Type B pancreatic cell (in vitro differentiated cells): Measurements from ENCODE around the gene PLCB2. TPM values are rescaled to one million over a fixed set of nuclear protein-coding genes. Genes with fewer than 3 reads are reported as not detected.
A peak's percentile ranks its signal among the peaks of the same experiment; 100 is the strongest.

Source experiments
- DNase-seq: peaks from one replicate; pipeline ENCODE4 v3.0.0; 2021; ENCODE audit warnings: mixed read lengths; ENCODE audit not compliant: unreplicated experiment; ENCODE audit errors: extremely low spot score
- H3K27ac Mint-ChIP-seq: 2 replicates; pipeline ENCODE4 v1.8.0; 2021; ENCODE audit warnings: mild to moderate bottlenecking, mixed read lengths
- H3K27me3 Mint-ChIP-seq: 2 replicates; pipeline ENCODE4 v1.8.0; 2021; ENCODE audit warnings: mixed read lengths
- H3K36me3 Mint-ChIP-seq: 2 replicates; pipeline ENCODE4 v1.8.0; 2021; ENCODE audit warnings: mixed read lengths
- H3K4me1 Mint-ChIP-seq: one replicate; pipeline ENCODE4 v1.8.0; 2021; ENCODE audit warnings: mixed read lengths; ENCODE audit not compliant: unreplicated experiment
- H3K4me3 Mint-ChIP-seq: 2 replicates; pipeline ENCODE4 v1.8.0; 2021; ENCODE audit warnings: mild to moderate bottlenecking, mixed read lengths
- H3K9me3 Mint-ChIP-seq: 2 replicates; pipeline ENCODE4 v1.8.0; 2021; ENCODE audit warnings: mixed read lengths
- CTCF ChIP-seq: fragments of 200-600 bp; sonication (generic); conservative IDR thresholded peaks from 2 replicates; pipeline ENCODE4 v1.5.0; 2021; ENCODE audit warnings: antibody characterized with exemption, mild to moderate bottlenecking
- total RNA-seq: library from RNA; stranded (reverse); gene quantifications from 2 replicates; pipeline ENCODE4 v1.2.1, GENCODE V29; 2021; ENCODE audit warnings: low replicate concordance

The PLCB2 gene
- total RNA-seq, 1 donor from 2014 or later, result 5.8 TPM

GRCh38 chr15:40258544-40258943 lies 49.2 kb downstream of the PLCB2 start:
- TF ChIP-seq CTCF, result no peak
- peaks cover 17% of the 10 kb centered on the region for H3K4me1 Mint-ChIP-seq
- H3K9me3 Mint-ChIP-seq, result no peaks in the 10 kb centered on the region
- no peak overlapping the region for H3K27ac Mint-ChIP-seq
- no peaks in the 10 kb centered on the region for H3K36me3 Mint-ChIP-seq
- no peak for DNase-seq
- no peak overlapping the region for H3K4me3 Mint-ChIP-seq
- peaks cover 15% of the 10 kb centered on the region for H3K27me3 Mint-ChIP-seq

- Mint-ChIP-seq H3K4me1 (peaks cover 20% of the 10 kb centered on the region), H3K4me3 (no peak overlapping the region), H3K36me3 (no peaks in the 10 kb centered on the region), H3K9me3 (no peaks in the 10 kb centered on the region), H3K27me3 (peaks cover 22% of the 10 kb centered on the region), H3K27ac (no peak overlapping the region)
- TF ChIP-seq CTCF, result no peak
- no peak for DNase-seq
Measured at GRCh38 chr15:40257656-40258450, 49.9 kb downstream of the PLCB2 start.

GRCh38 chr15:40256638-40257235 lies 51.0 kb downstream of the PLCB2 start:
- Mint-ChIP-seq H3K27ac (no peak overlapping the region), H3K4me1 (peaks cover 21% of the 10 kb centered on the region), H3K36me3 (no peaks in the 10 kb centered on the region), H3K4me3 (no peak overlapping the region), H3K27me3 (peaks cover 26% of the 10 kb centered on the region), H3K9me3 (no peaks in the 10 kb centered on the region)
- no peak for TF ChIP-seq CTCF
- no peak for DNase-seq

- Mint-ChIP-seq H3K9me3 (no peaks in the 10 kb centered on the region), H3K27ac (no peak overlapping the region), H3K4me3 (no peak overlapping the region), H3K27me3 (peaks cover 40% of the 10 kb centered on the region), H3K36me3 (no peaks in the 10 kb centered on the region), H3K4me1 (peaks cover 21% of the 10 kb centered on the region)
- DNase-seq, result no peak
- TF ChIP-seq CTCF, result no peak
Measured at GRCh38 chr15:40255033-40255432, 52.7 kb downstream of the PLCB2 start.

GRCh38 chr15:40254452-40254851 lies 53.3 kb downstream of the PLCB2 start:
- Mint-ChIP-seq H3K4me3 (peak overlapping the region; percentile 78), H3K27me3 (peaks cover 45% of the 10 kb centered on the region), H3K9me3 (no peaks in the 10 kb centered on the region), H3K27ac (no peak overlapping the region), H3K4me1 (peaks cover 21% of the 10 kb centered on the region), H3K36me3 (no peaks in the 10 kb centered on the region)
- TF ChIP-seq CTCF, result no peak
- DNase-seq, result no peak
